ENCODE measurements around the gene NAGPA.
A peak's percentile ranks its signal among the peaks of the same experiment; 100 is the strongest.
"Not testable (repeated sequence)": the region's sequence is repeated elsewhere in the genome, so short reads cannot be mapped to it uniquely, and the experiment has no call there.

Gene NAGPA, protein sequence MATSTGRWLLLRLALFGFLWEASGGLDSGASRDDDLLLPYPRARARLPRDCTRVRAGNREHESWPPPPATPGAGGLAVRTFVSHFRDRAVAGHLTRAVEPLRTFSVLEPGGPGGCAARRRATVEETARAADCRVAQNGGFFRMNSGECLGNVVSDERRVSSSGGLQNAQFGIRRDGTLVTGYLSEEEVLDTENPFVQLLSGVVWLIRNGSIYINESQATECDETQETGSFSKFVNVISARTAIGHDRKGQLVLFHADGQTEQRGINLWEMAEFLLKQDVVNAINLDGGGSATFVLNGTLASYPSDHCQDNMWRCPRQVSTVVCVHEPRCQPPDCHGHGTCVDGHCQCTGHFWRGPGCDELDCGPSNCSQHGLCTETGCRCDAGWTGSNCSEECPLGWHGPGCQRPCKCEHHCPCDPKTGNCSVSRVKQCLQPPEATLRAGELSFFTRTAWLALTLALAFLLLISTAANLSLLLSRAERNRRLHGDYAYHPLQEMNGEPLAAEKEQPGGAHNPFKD

GRCh38 chr16:5033256-5034166 is at the start of gene NAGPA:
Gene NAGPA, minus strand, starts transcription at chr16:5033935. Its CDS starts 21 bp downstream, at chr16:5033914.
- peaks cover 15% of the 10 kb centered on the region for H3K4me1 ChIP-seq (ENCODE audit: control insufficient read depth, insufficient read depth, low read length)
- H3K4me3 ChIP-seq (ENCODE audit: low read length in 2 of 2): peak within 1 kb of the TSS; percentile 91 to 97
- H3K27me3 ChIP-seq (ENCODE audit: control insufficient read depth in 1 of 2, insufficient read depth in 2 of 2, low read length in 2 of 2): no peaks in the 10 kb centered on the region
- H3K9me3 ChIP-seq (ENCODE audit: control insufficient read depth in 2 of 2, low read length in 2 of 2): no peaks in the 10 kb centered on the region
- H3K27ac ChIP-seq (ENCODE audit: low read length): peak within 1 kb of the TSS; percentile 41
- H3K9ac ChIP-seq (ENCODE audit: low read length in 2 of 2): peak within 1 kb of the TSS; percentile 64 to 72
- H3K36me3 ChIP-seq (ENCODE audit: control insufficient read depth in 2 of 2, insufficient read depth in 2 of 2, low read length in 2 of 2): peaks cover 0 to 2% of the 10 kb centered on the region in 2 donors

GRCh38 chr16:5080996-5081395 is 47.3 kb upstream of the NAGPA start:
- H3K36me3 ChIP-seq (ENCODE audit: control insufficient read depth in 2 of 2, insufficient read depth in 2 of 2, low read length in 2 of 2): peaks cover 0 to 13% of the 10 kb centered on the region in 2 donors
- not testable (repeated sequence) for H3K27ac ChIP-seq (ENCODE audit: low read length); H3K27me3 ChIP-seq (ENCODE audit: control insufficient read depth in 1 of 2, insufficient read depth in 2 of 2, low read length in 2 of 2); H3K9me3 ChIP-seq (ENCODE audit: control insufficient read depth in 2 of 2, low read length in 2 of 2); H3K4me3 ChIP-seq (ENCODE audit: low read length in 2 of 2); H3K9ac ChIP-seq (ENCODE audit: low read length in 2 of 2); H3K4me1 ChIP-seq (ENCODE audit: control insufficient read depth, insufficient read depth, low read length)

- H3K9ac ChIP-seq (ENCODE audit: low read length in 2 of 2); H3K4me1 ChIP-seq (ENCODE audit: control insufficient read depth, insufficient read depth, low read length); H3K4me3 ChIP-seq (ENCODE audit: low read length in 2 of 2); H3K9me3 ChIP-seq (ENCODE audit: control insufficient read depth in 2 of 2, low read length in 2 of 2); H3K27ac ChIP-seq (ENCODE audit: low read length); H3K27me3 ChIP-seq (ENCODE audit: control insufficient read depth in 1 of 2, insufficient read depth in 2 of 2, low read length in 2 of 2): not testable (repeated sequence)
- H3K36me3 ChIP-seq (ENCODE audit: control insufficient read depth in 2 of 2, insufficient read depth in 2 of 2, low read length in 2 of 2): peaks cover 0 to 18% of the 10 kb centered on the region in 2 donors
These were observed 46.7 kb upstream of the NAGPA start for GRCh38 chr16:5080461-5080860.

GRCh38 chr16:5078626-5079025 is 44.9 kb upstream of the NAGPA start:
- Histone ChIP-seq H3K36me3 (ENCODE audit: control insufficient read depth in 2 of 2, insufficient read depth in 2 of 2, low read length in 2 of 2) (peaks cover 0 to 24% of the 10 kb centered on the region in 2 donors), H3K27me3 (ENCODE audit: control insufficient read depth in 1 of 2, insufficient read depth in 2 of 2, low read length in 2 of 2) (no peaks in the 10 kb centered on the region), H3K9ac (ENCODE audit: low read length in 2 of 2) (no peak overlapping the region), H3K27ac (ENCODE audit: low read length) (no peak overlapping the region), H3K9me3 (ENCODE audit: control insufficient read depth in 2 of 2, low read length in 2 of 2) (no peaks in the 10 kb centered on the region), H3K4me1 (ENCODE audit: control insufficient read depth, insufficient read depth, low read length) (no peaks in the 10 kb centered on the region), H3K4me3 (ENCODE audit: low read length in 2 of 2) (no peak overlapping the region)

DNA sequence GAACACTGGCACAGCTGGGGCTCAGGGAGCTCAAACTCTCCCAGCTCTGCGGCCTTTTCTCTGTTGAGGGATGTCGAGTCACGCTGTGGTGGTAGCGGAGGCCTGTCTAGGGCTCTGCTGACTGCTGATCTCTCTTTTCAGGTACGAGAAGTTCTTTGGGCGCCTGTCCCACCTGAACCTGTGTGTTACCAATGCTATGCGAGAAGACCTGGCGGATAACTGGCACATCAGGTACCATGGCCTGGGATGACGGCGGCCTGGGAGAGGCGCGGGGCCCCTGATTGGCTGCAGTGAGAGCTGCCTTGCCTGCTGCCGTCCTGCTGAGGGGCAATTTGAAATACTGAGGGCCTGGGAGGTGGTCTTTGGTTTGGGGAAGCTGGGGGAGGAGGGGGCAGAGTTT is 43.6 kb upstream of the NAGPA start:
- Histone ChIP-seq H3K27me3 (ENCODE audit: control insufficient read depth in 1 of 2, insufficient read depth in 2 of 2, low read length in 2 of 2) (no peaks in the 10 kb centered on the region), H3K4me1 (ENCODE audit: control insufficient read depth, insufficient read depth, low read length) (peaks cover 5% of the 10 kb centered on the region), H3K4me3 (ENCODE audit: low read length in 2 of 2) (no peak overlapping the region), H3K27ac (ENCODE audit: low read length) (no peak overlapping the region), H3K36me3 (ENCODE audit: control insufficient read depth in 2 of 2, insufficient read depth in 2 of 2, low read length in 2 of 2) (peaks cover 0 to 22% of the 10 kb centered on the region in 2 donors), H3K9ac (ENCODE audit: low read length in 2 of 2) (no peak overlapping the region), H3K9me3 (ENCODE audit: control insufficient read depth in 2 of 2, low read length in 2 of 2) (no peaks in the 10 kb centered on the region)

DNA sequence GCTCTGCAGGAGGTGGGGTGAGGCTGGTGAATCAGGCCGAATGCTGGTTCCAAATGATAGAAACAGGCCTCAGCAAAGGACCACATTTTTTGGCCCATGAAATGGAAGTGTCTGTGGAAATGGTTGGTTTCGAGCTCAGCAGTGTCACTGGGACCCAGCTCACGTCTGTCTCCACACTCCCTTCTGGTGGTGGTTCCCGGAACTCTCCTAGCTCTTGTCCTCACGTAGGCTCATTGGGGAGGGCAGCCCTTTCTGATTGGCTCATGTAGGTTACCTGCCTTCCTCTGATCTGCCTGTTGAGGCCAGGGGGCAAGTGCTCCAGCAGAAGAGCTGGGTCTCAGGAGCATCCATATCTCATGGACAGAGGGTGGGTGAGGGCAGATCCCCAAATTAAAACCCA is 41.9 kb upstream of the NAGPA start:
- H3K27me3 ChIP-seq (ENCODE audit: control insufficient read depth in 1 of 2, insufficient read depth in 2 of 2, low read length in 2 of 2): no peaks in the 10 kb centered on the region
- peaks cover 17% of the 10 kb centered on the region for H3K4me1 ChIP-seq (ENCODE audit: control insufficient read depth, insufficient read depth, low read length)
- no peak overlapping the region for H3K27ac ChIP-seq (ENCODE audit: low read length)
- H3K9ac ChIP-seq (ENCODE audit: low read length in 2 of 2): no peak overlapping the region
- no peak overlapping the region for H3K4me3 ChIP-seq (ENCODE audit: low read length in 2 of 2)
- peaks cover 0 to 22% of the 10 kb centered on the region in 2 donors for H3K36me3 ChIP-seq (ENCODE audit: control insufficient read depth in 2 of 2, insufficient read depth in 2 of 2, low read length in 2 of 2)
- H3K9me3 ChIP-seq (ENCODE audit: control insufficient read depth in 2 of 2, low read length in 2 of 2): no peaks in the 10 kb centered on the region

DNA sequence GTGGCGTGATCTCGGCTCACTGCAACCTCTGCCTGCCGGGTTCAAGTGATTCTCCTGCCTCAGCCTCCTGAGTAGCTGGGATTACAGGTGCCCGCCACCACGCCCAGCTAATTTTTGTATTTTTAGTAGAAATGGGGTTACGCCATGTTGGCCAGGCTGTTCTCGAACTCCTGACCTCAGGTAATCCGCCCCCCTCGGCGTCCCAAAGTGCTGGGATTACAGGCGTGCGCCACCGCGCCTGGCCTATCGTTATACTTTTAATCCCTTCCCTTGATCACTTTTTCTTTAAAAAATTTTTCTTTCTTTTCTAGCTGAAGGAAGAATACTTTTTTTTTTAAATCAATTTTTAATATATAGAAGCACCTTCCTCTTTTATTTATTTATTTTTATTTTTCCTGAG is 40.0 kb upstream of the NAGPA start:
- not testable (repeated sequence) for H3K9ac ChIP-seq (ENCODE audit: low read length in 2 of 2); H3K27me3 ChIP-seq (ENCODE audit: control insufficient read depth in 1 of 2, insufficient read depth in 2 of 2, low read length in 2 of 2); H3K27ac ChIP-seq (ENCODE audit: low read length); H3K4me3 ChIP-seq (ENCODE audit: low read length in 2 of 2); H3K9me3 ChIP-seq (ENCODE audit: control insufficient read depth in 2 of 2, low read length in 2 of 2)
- H3K4me1 ChIP-seq (ENCODE audit: control insufficient read depth, insufficient read depth, low read length): peaks cover 17% of the 10 kb centered on the region
- H3K36me3 ChIP-seq (ENCODE audit: control insufficient read depth in 2 of 2, insufficient read depth in 2 of 2, low read length in 2 of 2): peaks cover 0 to 22% of the 10 kb centered on the region in 2 donors

GRCh38 chr16:5073279-5073629 is 39.5 kb upstream of the NAGPA start:
- no peaks in the 10 kb centered on the region for H3K9me3 ChIP-seq (ENCODE audit: control insufficient read depth in 2 of 2, low read length in 2 of 2)
- H3K36me3 ChIP-seq (ENCODE audit: control insufficient read depth in 2 of 2, insufficient read depth in 2 of 2, low read length in 2 of 2): peaks cover 0 to 22% of the 10 kb centered on the region in 2 donors
- H3K4me3 ChIP-seq (ENCODE audit: low read length in 2 of 2): no peak overlapping the region
- no peak overlapping the region for H3K27ac ChIP-seq (ENCODE audit: low read length)
- H3K27me3 ChIP-seq (ENCODE audit: control insufficient read depth in 1 of 2, insufficient read depth in 2 of 2, low read length in 2 of 2): no peaks in the 10 kb centered on the region
- H3K9ac ChIP-seq (ENCODE audit: low read length in 2 of 2): no peak overlapping the region
- H3K4me1 ChIP-seq (ENCODE audit: control insufficient read depth, insufficient read depth, low read length): peaks cover 17% of the 10 kb centered on the region

GRCh38 chr16:5072334-5073278 is 38.9 kb upstream of the NAGPA start:
- Histone ChIP-seq H3K9ac (ENCODE audit: low read length in 2 of 2) (peak overlapping the region; percentile 18 to 75), H3K4me3 (ENCODE audit: low read length in 2 of 2) (peak overlapping the region; percentile 73 to 89), H3K27ac (ENCODE audit: low read length) (peak overlapping the region; percentile 84)

More at GRCh38 chr16:5072334-5073278, 38.9 kb upstream of the NAGPA start:
- H3K4me1 ChIP-seq (ENCODE audit: control insufficient read depth, insufficient read depth, low read length): peaks cover 17% of the 10 kb centered on the region
- H3K9me3 ChIP-seq (ENCODE audit: control insufficient read depth in 2 of 2, low read length in 2 of 2): no peaks in the 10 kb centered on the region
- no peaks in the 10 kb centered on the region for H3K27me3 ChIP-seq (ENCODE audit: control insufficient read depth in 1 of 2, insufficient read depth in 2 of 2, low read length in 2 of 2)
- H3K36me3 ChIP-seq (ENCODE audit: control insufficient read depth in 2 of 2, insufficient read depth in 2 of 2, low read length in 2 of 2): peaks cover 0 to 22% of the 10 kb centered on the region in 2 donors

Data from stomach smooth muscle (tissue), 2 donors.